HG03558 (cell line): Measurements from ENCODE around the gene BACH1.

Experiments
- ATAC-seq: cut with Tn5 transposase; IDR thresholded peaks from one replicate; pipeline ENCODE4 v1.9.1; 2021; ENCODE audit warnings: moderate number of reproducible peaks; ENCODE audit not compliant: unreplicated experiment; ENCODE audit errors: extremely low read depth

BACH1 gene

GRCh38 chr21:29311802-29312201, 13.1 kb downstream of the BACH1 start:
- ATAC-seq, result no peak

- no peak for ATAC-seq
These were observed 14.3 kb downstream of the BACH1 start for GRCh38 chr21:29312981-29313380.

- no peak for ATAC-seq
These were observed 15.1 kb downstream of the BACH1 start for GRCh38 chr21:29313662-29314408.

- no peak for ATAC-seq
These were observed 16.5 kb downstream of the BACH1 start for GRCh38 chr21:29315131-29315749.

GRCh38 chr21:29316029-29316742, 17.5 kb downstream of the BACH1 start:
- no peak for ATAC-seq

GRCh38 chr21:29316806-29317205, 18.1 kb downstream of the BACH1 start:
- ATAC-seq, result no peak

- no peak for ATAC-seq
These were observed 19.6 kb downstream of the BACH1 start for GRCh38 chr21:29318354-29318753.

- ATAC-seq, result no peak
These were observed 21.3 kb downstream of the BACH1 start for GRCh38 chr21:29320031-29320430.

GRCh38 chr21:29321217-29321616, 22.5 kb downstream of the BACH1 start:
- ATAC-seq, result no peak

- ATAC-seq, result no peak
These were observed 23.5 kb downstream of the BACH1 start for GRCh38 chr21:29321932-29322928.

GRCh38 chr21:29323189-29323588, 24.5 kb downstream of the BACH1 start:
- no peak for ATAC-seq

GRCh38 chr21:29326914-29327554, 28.3 kb downstream of the BACH1 start:
- ATAC-seq, result no peak

GRCh38 chr21:29329406-29329805, 30.7 kb downstream of the BACH1 start:
- ATAC-seq, result no peak

GRCh38 chr21:29330797-29331196, 32.1 kb downstream of the BACH1 start:
- ATAC-seq, result no peak

GRCh38 chr21:29332461-29333362, 34.0 kb downstream of the BACH1 start:
- no peak for ATAC-seq

- no peak for ATAC-seq
These were observed 34.7 kb downstream of the BACH1 start for GRCh38 chr21:29333406-29333805.

- ATAC-seq, result no peak
These were observed 36.2 kb downstream of the BACH1 start for GRCh38 chr21:29334717-29335428.

GRCh38 chr21:29335720-29336119, 37.0 kb downstream of the BACH1 start:
- ATAC-seq, result no peak
